Measurements from ENCODE around the gene DAGLA.

DAGLA gene

DNA sequence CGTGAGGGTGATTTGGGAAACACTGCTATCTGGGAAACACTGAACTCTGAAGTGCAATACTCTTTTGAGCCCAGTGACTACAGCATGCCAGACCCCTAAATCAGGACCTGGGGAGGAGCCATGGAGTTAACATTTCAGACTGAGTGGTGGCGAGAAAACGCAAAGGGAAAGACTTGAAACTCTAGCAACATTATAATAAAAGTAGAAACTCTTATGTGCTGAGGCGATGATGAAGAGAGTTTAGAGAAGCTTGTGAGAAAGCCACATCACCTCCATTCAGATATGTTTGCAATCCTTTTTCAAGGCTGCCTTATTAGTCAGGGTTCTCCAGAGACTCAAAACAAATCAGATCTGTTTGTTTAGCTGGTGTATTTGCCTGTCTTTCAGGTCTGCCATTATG lies 114.4 kb downstream of the DAGLA start:
- DNase-seq (ENCODE audit: low read depth in 2 of 2, low spot score in 1 of 2), result no peak

- no peak for DNase-seq (ENCODE audit: low read depth in 2 of 2, low spot score in 1 of 2)
These were observed 115.3 kb downstream of the DAGLA start for GRCh38 chr11:61795459-61795858.

GRCh38 chr11:61795876-61796526 lies 115.8 kb downstream of the DAGLA start:
- no peak for DNase-seq (ENCODE audit: low read depth in 2 of 2, low spot score in 1 of 2)

Data from stimulated activated CD8-positive, alpha-beta memory T cell treated with anti-CD3 and anti-CD28 coated beads, Interleukin-4, amount 100 ng/mL, for 4 hours (primary cell).